ENCODE results near the gene PRDX2. TPM values are rescaled to one million over a fixed set of nuclear protein-coding genes. Genes with fewer than 3 reads are reported as not detected.
"Not testable (repeated sequence)": the region's sequence is repeated elsewhere in the genome, so short reads cannot be mapped to it uniquely, and the experiment has no call there.

Gene PRDX2
- total and polyA plus RNA-seq, 2 experiments from 2014 or later = 497 to 581 TPM

DNA sequence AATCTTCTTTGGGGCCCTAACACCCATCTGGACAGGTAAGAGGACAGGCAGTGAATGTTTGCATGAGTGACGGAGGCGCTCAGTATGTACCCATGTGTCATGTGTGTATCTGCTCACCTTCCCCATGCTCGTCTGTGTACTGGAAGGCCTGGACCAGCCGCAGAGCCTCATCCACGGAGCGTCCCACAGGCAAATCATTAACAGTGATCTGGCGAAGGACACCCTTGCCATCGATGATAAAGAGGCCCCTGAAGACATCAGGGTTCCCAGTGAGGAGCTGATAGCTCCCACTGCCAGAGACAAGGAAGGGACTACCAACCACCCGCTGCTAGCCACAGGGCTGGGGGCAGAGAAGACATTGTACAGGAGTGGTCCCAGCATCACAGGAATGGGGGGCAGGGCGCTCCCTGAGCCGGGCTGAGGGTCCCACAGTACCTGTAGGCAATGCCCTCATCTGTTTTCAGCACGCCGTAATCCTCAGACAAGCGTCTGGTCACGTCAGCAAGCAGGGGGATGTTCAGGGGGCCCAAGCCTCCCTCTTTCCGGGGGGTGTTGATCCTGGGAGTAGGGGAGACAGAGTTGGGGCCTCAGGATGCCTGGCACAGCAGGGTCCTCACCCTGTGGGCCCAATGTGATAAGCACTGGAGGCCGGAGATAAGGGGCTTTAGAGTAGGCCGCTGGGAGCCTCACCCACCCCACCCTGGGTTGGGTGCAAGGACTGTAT is 1.7 kb downstream of the PRDX2 start:
- no peak overlapping the region for H3K27ac ChIP-seq
- H3K79me2 ChIP-seq = peaks cover 24% of the 10 kb centered on the region
- no peaks in the 10 kb centered on the region for H3K36me3 ChIP-seq (replicated peaks; ENCODE audit: insufficient read depth, low read depth)
- peaks cover 6% of the 10 kb centered on the region for H4K20me1 ChIP-seq (ENCODE audit: insufficient read depth, poor library complexity, severe bottlenecking)
- peaks cover 22% of the 10 kb centered on the region for H3K4me1 ChIP-seq (ENCODE audit: insufficient read depth)
- H3K9me2 ChIP-seq (replicated peaks; ENCODE audit: insufficient read depth) = no peaks in the 10 kb centered on the region
- TF ChIP-seq, protein P1, sequence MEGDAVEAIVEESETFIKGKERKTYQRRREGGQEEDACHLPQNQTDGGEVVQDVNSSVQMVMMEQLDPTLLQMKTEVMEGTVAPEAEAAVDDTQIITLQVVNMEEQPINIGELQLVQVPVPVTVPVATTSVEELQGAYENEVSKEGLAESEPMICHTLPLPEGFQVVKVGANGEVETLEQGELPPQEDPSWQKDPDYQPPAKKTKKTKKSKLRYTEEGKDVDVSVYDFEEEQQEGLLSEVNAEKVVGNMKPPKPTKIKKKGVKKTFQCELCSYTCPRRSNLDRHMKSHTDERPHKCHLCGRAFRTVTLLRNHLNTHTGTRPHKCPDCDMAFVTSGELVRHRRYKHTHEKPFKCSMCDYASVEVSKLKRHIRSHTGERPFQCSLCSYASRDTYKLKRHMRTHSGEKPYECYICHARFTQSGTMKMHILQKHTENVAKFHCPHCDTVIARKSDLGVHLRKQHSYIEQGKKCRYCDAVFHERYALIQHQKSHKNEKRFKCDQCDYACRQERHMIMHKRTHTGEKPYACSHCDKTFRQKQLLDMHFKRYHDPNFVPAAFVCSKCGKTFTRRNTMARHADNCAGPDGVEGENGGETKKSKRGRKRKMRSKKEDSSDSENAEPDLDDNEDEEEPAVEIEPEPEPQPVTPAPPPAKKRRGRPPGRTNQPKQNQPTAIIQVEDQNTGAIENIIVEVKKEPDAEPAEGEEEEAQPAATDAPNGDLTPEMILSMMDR (IDR thresholded peaks at IDR 0.05; ENCODE audit: poor library complexity) = no peak
- TF ChIP-seq EZH2 (IDR thresholded peaks at IDR 0.05; ENCODE audit: borderline replicate concordance) (no peak), EZH2phosphoT487 (IDR thresholded peaks at IDR 0.05; ENCODE audit: low read depth, severe bottlenecking, unreplicated experiment) (no peak)
- no peak for DNase-seq (ENCODE audit: low spot score)
- no peaks in the 10 kb centered on the region for H3K9me3 ChIP-seq (ENCODE audit: low read depth)
- WGBS (ENCODE audit: low lambda C conversion rate, missing lambda C conversion rate) = 82% methylated on average over 18 of the region's 18 CpGs
- peak overlapping the region; percentile 99 for H3K4me2 ChIP-seq
- H3K27me3 ChIP-seq = no peaks in the 10 kb centered on the region
- no peak overlapping the region for H2AFZ ChIP-seq
- H3K4me3 ChIP-seq = no peak overlapping the region

DNA sequence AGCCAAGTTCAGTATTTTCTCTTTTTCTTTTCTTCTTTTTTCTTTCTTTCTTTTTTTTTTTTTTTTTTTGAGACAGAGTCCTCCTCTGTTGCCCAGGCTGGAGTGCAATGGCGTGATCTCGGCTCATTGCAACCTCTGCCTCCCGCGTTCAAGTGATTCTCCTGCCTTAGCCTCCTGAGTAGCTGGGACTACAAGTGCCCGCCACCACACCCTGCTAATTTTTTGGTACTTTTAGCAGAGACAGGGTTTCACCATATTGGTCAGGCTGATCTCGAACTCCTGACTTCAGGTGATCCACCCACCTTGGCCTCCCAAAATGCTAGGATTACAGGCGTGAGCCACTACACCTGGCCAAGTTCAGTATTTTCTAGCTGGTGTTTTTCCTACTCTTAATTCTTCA is 4.0 kb downstream of the PRDX2 start:
- peaks cover 11% of the 10 kb centered on the region for H4K20me1 ChIP-seq (ENCODE audit: insufficient read depth, poor library complexity, severe bottlenecking)
- not testable (repeated sequence) for DNase-seq (ENCODE audit: low spot score); H3K4me3 ChIP-seq; H3K4me2 ChIP-seq; H3K36me3 ChIP-seq (replicated peaks; ENCODE audit: insufficient read depth, low read depth); H3K9me3 ChIP-seq (ENCODE audit: low read depth); H3K9me2 ChIP-seq (replicated peaks; ENCODE audit: insufficient read depth); H3K27me3 ChIP-seq; H2AFZ ChIP-seq; H3K27ac ChIP-seq
- WGBS (ENCODE audit: low lambda C conversion rate, missing lambda C conversion rate) = 95% methylated on average over 7 of the region's 7 CpGs
- H3K4me1 ChIP-seq (ENCODE audit: insufficient read depth) = peaks cover 22% of the 10 kb centered on the region
- peaks cover 31% of the 10 kb centered on the region for H3K79me2 ChIP-seq

DNA sequence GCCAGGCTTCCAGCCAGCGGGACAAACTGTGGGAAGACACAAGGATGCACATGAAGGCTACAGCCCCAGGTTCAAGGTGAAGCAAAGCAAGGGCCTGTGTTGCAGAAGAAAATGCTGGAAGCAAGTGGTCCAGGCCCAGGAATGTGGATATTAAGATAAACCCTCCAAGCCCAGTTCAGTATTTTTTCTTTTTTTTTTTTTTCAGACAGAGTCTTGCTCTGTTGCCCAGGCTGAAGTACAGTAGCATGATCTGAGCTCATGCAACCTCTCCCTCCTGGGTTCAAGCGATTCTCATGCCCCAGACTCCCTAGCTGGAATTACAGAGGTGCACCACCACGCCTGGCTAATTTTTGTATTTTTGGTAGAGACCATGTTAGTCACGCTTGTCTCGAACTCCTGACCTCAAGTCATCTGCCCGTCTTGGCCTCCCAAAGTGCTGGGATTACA is 4.4 kb downstream of the PRDX2 start:
- Histone ChIP-seq H3K4me1 (ENCODE audit: insufficient read depth) (peaks cover 19% of the 10 kb centered on the region), H2AFZ (no peak overlapping the region), H3K9me3 (ENCODE audit: low read depth) (no peaks in the 10 kb centered on the region), H3K79me2 (peaks cover 35% of the 10 kb centered on the region), H3K27me3 (no peaks in the 10 kb centered on the region), H3K36me3 (replicated peaks; ENCODE audit: insufficient read depth, low read depth) (no peaks in the 10 kb centered on the region), H3K4me3 (no peak overlapping the region), H3K9me2 (replicated peaks; ENCODE audit: insufficient read depth) (no peaks in the 10 kb centered on the region), H3K27ac (no peak overlapping the region), H3K4me2 (no peak overlapping the region), H4K20me1 (ENCODE audit: insufficient read depth, poor library complexity, severe bottlenecking) (peaks cover 16% of the 10 kb centered on the region)
- TF ChIP-seq EZH2phosphoT487 (IDR thresholded peaks at IDR 0.05; ENCODE audit: low read depth, severe bottlenecking, unreplicated experiment) = no peak
- TF ChIP-seq, protein P1 (IDR thresholded peaks at IDR 0.05; ENCODE audit: poor library complexity) = no peak
- TF ChIP-seq EZH2 (IDR thresholded peaks at IDR 0.05; ENCODE audit: borderline replicate concordance) = no peak
- DNase-seq (ENCODE audit: low spot score) = no peak
- 95% methylated on average over 6 of the region's 6 CpGs for WGBS (ENCODE audit: low lambda C conversion rate, missing lambda C conversion rate)

DNA sequence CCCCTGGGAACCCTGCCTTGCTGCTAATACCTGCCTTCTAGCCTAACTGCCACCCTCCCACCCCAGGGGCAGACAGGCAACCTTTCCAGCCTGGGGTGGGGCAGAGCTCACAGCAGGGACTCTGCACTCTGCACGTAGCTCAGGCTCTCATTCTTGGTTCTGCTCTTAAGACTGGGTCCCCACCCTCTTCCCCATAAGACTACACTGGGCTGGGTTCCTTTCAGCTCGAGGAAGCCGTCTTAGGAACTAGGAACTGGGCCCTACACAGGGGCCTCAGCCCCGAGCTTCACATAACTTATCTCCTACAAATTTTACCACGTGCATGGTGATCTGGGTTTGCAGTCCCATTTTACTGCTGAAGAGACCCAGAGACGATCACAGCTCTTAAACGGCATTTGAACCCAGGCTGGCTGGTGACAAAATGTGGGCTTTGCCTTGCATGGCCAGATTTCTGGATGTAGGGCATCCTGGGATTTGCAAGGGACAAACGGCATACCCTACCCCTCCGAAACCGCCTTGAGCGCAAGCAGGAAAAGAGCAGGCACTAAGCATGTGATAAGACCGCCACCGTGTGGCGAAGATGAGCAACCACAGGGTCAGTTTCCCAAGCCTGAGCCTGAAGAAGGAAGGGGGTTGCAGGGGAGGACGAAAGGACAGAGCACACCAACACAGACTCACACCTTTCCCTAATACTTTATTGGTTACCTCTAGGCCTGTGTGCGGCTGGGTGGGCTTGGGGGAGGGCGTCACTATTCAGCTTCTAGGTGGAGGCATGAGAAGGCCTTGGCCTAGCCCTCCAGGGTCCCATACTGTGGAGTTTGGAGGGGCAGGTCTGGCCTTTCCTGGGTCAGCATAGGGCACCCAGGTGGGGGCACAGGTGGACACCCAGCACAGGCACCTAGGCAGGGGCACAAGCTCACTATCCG is 5.2 kb downstream of the PRDX2 start:
- 17% methylated on average over 18 of the region's 18 CpGs for WGBS (ENCODE audit: low lambda C conversion rate, missing lambda C conversion rate)
- Histone ChIP-seq H2AFZ (no peak overlapping the region), H3K4me2 (peak overlapping the region; percentile 58), H3K4me3 (no peak overlapping the region), H3K9me2 (replicated peaks; ENCODE audit: insufficient read depth) (no peaks in the 10 kb centered on the region), H3K4me1 (ENCODE audit: insufficient read depth) (peaks cover 18% of the 10 kb centered on the region), H3K9me3 (ENCODE audit: low read depth) (no peaks in the 10 kb centered on the region), H3K79me2 (peaks cover 40% of the 10 kb centered on the region), H3K36me3 (replicated peaks; ENCODE audit: insufficient read depth, low read depth) (no peaks in the 10 kb centered on the region), H4K20me1 (ENCODE audit: insufficient read depth, poor library complexity, severe bottlenecking) (peaks cover 16% of the 10 kb centered on the region), H3K27me3 (no peaks in the 10 kb centered on the region), H3K27ac (peak overlapping the region; percentile 55)
- DNase-seq (ENCODE audit: low spot score) = peak; percentile 90
- no peak for TF ChIP-seq EZH2 (IDR thresholded peaks at IDR 0.05; ENCODE audit: borderline replicate concordance)
- TF ChIP-seq, protein P1 (IDR thresholded peaks at IDR 0.05; ENCODE audit: poor library complexity) = peak; percentile 87

Measured in hepatocyte (in vitro differentiated cells).